Mesenteric fat pad (tissue), 1 donor: ENCODE results near the gene TOGARAM2. TPM values are rescaled to one million over a fixed set of nuclear protein-coding genes. Genes with fewer than 3 reads are reported as not detected.
"Not testable (repeated sequence)": the region's sequence is repeated elsewhere in the genome, so short reads cannot be mapped to it uniquely, and the experiment has no call there.

Experiments used
- DNase-seq: peaks from one replicate; pipeline ENCODE4 v3.0.0-alpha.2; 2020; ENCODE audit warnings: low spot score
- total RNA-seq: library from RNA; stranded (reverse); fragmentation: NEBNext Ultra II Directional; extraction: Animal tissue kit (Norgen Biotek cat#: 25700); gene quantifications from one replicate; pipeline ENCODE4 v1.2.1, GENCODE V29; 2021
- donor health status: DM: yes; HTN: yes; CAD: no.

The TOGARAM2 gene
- total RNA-seq, 1 donor from 2014 or later, result 0.39 TPM

DNA sequence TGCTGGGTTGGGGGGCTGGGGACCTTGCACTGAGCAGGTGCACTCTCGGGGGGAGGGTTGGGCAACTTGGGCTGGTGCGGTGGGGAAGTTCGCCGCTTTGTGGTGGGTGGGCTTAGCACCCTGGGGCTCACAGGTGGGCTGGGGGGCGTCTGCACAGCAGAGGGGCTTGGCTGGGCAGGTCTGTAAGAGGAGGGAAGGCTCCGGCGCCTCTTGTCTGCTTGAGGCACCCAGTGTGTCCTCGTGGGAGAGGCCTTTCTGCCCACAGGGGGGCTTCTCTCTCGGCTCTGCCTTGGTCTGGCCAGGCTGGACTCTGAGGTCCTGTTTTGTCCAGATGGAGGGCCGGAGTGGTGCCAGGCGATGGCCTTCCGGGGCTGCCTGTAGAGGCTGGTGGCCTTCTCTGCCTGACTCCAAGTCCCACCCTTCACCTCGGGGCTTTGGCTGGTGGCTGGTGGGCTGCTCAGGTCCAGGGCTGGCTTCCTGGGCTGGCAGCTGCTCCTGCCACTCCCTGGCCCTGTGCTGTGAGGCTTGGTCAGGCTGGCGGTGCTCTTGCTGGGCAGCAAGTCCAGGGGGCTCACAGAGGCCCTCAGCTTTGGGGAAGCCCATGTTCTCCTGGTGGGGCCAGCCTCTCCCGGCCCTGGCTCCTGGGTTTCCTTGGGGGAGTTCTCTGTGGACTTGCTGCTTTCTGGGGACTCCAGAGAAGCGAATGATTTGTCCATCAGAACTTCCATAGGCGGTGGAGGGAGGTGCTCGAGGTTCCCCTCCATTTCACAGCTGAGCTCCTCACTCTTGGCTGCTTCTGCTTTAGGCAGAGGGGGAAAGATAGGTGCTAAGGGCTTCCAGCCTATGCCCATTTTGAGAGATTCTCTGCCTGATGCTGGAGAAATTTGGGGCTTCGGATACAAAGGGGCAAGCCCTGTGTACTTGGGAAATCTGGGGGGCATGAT lies 90.2 kb downstream of the TOGARAM2 start:
- DNase-seq, result no peak

DNA sequence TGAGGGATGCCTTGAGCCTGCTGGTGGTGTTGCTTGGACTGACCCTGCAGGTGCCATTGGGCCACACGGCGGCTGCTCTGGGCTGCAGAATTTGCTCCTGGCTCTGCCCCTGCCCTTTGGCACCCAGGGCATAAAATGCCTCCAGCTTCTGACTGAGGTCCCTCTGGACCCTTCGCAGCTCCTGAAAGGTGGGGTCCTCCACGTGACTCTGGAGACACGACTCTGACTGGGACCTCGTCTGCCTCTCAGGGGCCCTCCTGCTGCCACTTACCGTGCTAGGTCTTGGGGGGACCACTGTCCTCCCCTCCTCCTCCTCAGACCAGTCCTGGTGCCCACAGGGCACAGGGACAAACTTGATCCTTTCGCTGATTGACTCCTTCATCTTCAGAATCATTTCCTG lies 91.2 kb downstream of the TOGARAM2 start:
- no peak for DNase-seq

DNA sequence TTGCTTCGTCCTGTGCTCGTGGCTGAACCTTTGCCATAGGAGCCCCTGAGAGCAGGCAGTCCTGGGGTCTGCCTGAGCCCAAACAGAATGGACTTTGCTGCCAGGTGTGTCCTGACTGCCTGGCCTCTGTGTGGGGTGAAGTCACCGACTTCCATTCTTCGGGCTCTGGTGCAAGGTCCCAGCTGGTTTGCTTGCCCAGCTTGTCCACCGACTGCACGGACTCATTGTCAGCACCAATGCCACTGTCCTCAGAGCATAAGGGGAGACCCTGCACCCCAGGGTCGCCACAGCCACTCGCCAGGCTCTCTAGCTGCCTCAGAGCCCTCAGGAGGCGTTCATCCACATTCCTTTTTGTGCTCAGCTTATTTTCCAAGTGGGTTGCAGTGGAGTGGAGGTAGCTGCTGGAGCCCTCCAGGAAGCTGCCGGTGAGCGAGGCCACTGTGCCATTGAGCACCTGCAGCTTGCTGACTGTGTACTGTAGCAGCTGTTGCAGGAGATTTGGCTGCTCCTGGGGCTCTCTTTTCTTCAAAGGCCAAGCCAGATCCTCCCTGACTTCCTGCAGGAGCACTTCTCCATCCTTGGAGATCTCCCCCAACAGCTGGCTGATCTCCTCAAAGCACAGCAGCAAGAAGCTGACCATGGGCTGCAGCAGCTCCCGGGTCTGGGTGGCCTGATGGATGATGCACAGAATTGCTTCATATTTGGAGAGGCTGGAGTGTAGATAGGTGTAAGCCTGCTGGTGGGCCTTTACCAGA lies 92.0 kb downstream of the TOGARAM2 start:
- DNase-seq, result no peak

DNA sequence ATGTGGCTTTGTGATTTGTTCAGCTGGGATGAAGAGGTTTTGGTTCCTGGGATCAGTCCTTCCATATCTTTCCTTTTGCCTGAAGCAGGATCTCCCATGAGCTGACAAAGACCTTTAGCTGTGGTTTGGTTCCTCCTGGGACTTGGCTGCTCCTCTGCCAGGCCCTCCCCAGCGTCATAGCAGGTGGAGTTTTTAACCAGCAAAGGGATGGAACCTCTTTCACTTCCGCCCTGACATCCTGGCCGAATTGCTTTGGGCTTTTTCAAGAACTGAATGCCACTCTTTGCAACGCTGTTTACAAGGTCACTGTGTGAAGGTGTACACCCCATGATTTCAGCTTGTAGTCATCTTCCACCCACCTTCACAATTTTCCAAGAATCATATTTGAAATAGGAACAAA lies 92.8 kb downstream of the TOGARAM2 start:
- no peak for DNase-seq

DNA sequence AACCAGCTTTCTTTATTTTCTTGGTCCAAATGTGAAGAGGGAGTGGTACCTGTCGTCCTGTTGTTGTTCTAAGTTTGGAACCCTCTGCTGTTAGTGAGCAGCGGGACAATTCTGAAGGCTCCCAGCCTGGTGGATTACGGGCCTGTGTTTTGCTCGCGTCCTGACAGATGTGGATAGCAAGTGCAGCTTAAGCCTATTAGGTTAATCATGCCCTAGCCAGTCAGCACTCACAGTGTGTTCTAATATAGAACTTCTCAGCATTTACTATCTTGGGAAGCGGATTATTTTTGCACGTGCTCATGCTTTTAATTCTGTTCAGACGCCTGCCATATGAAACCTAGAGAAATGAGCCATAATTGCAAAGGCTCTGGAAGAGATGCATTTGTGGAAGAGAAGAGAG lies 93.3 kb downstream of the TOGARAM2 start, which contains the start of gene PCARE:
Gene PCARE (minus strand): TSS at position 113 of the 400 bp plus-strand sequence. CDS start 262 bp downstream, outside the sequence.
- DNase-seq, result no peak

DNA sequence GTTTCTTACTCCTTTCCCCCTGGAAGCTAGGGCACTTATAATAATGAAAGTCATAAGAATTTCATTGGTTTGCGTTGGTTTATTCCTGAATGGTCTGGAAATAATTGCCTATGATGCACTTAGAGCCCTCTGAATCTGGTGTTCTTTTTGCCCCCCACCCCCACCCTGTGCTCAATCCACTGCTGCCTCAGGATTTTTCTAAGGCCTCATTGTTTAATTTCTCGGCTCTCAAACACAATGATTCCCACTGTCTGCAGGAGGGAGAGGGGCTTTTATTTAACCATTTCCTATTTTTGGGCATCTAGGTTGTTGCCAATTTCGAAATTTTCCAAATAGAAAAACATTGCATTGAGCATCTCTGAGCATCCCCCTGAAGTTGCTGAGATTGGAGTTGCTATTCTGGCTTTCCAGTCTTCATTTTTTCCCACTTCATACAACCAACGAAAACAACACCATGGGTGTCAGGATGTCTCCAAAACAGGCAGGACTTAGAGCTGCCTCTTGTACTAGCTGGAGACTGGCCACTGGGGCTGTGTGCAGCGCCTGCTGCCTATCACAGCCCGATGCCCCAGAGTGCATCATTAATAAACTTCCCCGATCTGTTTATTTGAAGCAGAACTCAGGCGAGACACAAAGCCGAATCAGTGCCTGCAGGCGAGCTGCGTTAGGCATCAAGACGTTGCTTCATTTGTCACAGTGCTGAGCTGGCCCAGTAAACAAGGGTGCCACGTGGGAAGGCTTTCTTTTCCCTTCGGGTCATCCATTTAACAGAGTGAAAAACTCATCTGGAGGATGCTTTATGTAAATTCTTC lies 95.0 kb downstream of the TOGARAM2 start:
- DNase-seq, result no peak

DNA sequence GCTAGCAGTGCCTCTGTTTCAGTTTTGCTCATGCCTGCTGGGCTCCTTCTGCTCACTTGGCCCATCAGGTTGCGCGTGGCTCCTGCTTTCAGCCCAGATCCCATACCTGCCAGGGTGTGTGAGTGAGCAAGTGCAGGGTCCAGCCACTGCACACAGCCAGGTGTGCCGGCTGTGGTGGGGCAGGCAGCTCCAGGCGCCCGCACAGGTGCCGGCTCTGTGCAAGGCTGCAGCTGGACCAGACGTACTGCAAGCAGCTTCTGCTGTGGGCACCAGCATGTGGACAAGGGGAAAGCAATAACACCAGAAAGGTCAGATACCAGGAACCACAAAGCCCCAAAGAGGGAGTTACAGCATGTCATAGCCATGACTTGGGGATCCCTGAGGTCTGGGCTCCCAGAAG lies 98.8 kb downstream of the TOGARAM2 start:
- DNase-seq, result no peak

DNA sequence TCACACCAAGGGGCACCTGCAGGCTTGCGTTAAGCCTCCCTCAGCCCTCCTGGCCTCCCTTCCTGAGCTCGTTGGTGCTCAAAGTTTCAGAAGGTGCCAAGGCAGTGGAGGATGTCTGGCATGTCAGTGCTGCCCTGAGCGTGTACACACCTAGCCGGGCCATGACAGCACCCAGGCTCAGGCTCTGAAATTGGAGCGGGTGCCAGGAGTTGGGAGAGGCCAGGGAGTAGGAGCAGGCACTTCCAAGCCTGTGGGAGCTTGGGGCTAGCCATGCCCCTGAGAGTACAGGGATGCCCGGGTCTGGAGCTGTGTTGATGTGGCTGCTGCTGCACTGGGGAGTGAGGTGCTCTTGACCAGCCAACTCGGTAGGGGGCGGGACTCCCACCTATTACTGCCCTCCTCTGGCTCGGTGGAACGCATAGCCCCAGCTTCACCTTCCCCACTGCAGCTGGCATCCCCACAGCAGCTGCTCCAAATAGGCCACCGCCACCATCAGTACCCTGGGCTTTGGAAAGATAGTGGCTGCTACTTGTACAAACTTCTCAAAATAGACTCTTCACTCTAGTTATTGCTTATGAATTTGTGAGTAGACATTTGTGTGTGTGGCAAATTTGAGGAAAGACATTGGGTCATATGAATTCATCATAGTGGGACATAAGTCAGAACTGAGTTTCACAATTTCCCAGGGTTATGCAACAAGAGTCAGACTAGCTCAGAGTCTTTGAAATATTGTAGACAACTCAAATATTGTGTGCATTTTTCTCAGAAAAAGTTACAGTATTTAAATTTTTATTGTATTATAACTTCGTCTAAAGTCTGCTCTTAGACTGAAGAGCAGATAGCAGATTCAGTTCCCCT lies 100.0 kb downstream of the TOGARAM2 start:
- DNase-seq, result no peak

DNA sequence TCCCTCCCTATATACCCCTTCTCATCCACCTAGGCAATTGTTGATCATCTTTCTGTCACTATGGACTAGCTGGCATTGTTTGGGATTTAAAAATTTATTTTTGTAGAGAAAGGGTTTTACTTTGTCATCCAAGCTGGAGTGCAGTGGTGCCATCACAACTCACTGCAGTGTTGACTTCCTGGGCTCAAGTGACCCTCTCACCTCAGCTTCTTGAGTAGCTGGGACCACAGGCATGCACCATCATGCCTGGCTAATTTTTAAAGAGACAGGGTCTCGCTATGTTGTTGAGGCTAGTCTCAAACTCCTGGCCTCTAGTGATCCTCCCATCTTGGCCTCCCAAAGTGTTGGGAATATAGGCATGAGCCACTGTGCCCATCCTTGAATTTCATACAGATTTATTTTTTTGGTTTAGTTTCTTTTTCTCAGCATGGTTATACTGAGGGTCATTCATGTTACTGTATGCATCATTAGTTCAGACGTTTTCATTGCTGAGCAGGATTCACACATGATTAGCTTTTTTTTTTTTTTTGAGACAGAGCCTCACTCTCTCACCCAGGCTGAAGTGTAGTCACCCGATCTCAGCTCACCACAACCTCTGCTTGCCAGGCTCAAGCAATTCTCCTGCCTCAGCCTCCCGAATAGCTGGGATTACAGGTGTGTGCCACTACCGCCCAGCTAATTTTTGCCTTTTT lies 101.9 kb downstream of the TOGARAM2 start:
- DNase-seq, result no peak

DNA sequence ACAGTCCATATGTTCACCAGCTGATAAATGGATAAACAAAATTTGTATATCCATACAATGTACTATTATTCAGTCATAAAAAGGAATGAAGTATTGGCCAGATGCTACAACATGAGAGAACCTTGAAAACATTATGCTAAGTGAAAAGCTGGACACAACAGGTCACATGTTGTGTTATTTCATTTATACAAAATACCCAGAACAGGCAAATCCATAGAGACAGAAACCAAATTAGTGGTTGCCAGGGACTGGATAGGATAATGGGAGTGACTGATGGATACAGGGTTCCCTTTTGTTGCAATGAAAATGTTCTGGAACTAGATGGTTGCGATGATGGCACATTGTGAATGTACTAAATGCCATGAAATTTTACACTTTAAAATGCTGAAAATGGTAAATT lies 103.5 kb downstream of the TOGARAM2 start:
- DNase-seq, result no peak

DNA sequence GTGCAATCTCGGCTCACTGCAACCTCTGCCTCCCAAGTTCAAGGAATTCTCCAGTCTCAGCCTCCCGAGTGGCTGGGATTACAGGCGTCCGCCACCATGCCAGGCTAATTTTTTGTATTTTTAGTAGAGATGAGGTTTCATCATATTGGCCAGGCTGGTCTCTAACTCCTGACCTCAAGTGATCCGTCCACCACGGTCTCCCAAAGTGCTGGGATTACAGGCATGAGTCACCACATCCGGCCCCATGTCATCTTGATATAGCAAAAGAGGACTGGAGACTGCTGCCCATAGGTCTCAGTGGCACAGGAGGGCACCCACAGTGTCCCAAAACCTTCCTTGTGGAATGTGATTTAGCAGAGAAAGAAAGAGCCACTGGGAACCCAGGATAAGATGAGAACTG lies 109.2 kb downstream of the TOGARAM2 start:
- DNase-seq, result not testable (repeated sequence)

DNA sequence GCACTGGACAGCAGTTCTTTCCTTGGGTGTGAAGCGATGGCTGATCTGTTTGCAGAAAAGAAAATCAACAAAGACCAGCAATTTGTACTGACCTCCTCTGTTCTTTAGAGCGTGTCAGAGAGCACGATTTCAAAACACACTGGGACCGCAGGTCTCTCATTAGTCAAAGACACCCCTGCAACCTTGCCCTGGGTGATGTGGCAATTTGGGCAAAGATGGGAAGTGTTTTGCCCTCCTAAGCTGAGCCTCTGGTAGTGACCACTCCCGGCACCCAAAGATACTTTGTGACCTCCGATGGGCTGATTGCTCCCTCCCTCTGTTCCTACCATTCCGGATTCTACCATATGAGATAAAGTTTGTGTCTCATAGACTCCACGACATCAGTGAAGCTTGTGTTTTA lies 115.9 kb downstream of the TOGARAM2 start:
- no peak for DNase-seq

DNA sequence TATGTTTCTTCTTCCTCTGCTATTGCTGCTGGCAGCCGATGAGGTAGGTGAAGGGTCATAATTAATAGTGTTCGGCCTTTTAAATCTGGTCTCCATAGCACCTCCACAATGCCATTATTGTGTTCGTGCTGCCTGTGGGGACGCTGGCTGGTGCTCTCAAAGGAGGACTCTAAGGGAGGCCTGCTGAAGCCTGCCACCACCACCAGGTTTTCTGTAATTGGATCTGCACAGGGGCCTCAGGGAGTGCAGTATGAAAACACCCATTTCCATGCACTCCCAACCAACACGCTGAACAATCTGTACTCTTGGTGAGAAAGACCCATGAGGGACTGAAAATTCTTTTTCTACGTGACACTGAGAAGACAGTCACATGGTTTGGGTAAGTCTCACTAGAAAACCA lies 116.5 kb downstream of the TOGARAM2 start:
- DNase-seq, result no peak

DNA sequence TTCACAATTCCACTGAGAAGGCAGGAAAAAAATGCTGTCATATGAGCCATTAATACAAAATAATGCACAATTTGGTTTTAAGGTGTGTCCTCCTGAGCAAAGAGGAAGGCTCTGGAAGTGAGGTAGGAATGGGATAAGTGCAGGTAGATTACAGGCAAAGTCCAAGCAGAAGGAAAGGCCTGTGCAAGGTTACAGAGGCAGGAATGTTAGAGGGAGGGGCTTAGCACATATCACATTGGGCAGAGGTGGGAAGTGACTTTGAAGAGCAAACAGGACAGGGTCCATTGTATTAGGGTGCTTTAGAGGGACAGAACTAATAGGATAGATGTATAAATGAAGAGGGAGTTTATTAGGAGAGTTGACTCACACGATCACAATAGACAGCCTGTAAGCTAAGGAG lies 119.5 kb downstream of the TOGARAM2 start:
- DNase-seq, result no peak

Other genes starting within 250 kb of the TOGARAM2 start
- 201 TPM for gene PPP1CB, start 229.5 kb upstream of the TOGARAM2 start, total RNA-seq
- gene SPDYA, start 170.5 kb upstream of the TOGARAM2 start, total RNA-seq, result 2.0 TPM
- gene TRMT61B, start 111.0 kb upstream of the TOGARAM2 start, total RNA-seq, result 10.9 TPM
- 98.8 TPM for gene WDR43, start 86.6 kb upstream of the TOGARAM2 start, total RNA-seq
- 0.06 TPM for gene PCARE, start 93.2 kb downstream of the TOGARAM2 start, total RNA-seq
- 48.2 TPM for gene CLIP4, start 134.1 kb downstream of the TOGARAM2 start, total RNA-seq